Lung microvascular endothelial cell (primary cell): ENCODE data around the gene SLC35C1. TPM values are rescaled to one million over a fixed set of nuclear protein-coding genes. Genes with fewer than 3 reads are reported as not detected.
"Not testable (repeated sequence)": the region's sequence is repeated elsewhere in the genome, so short reads cannot be mapped to it uniquely, and the experiment has no call there.

Experiments used
- DNase-seq, 2 donors: peaks; one replicate each; pipeline versions ENCODE4 v3.0.0 to v3.0.0-alpha.2; 2010; ENCODE audit warnings: low read depth in 2 of 2
- total RNA-seq: library from RNA; depleted of rRNA; stranded (reverse); fragments of >200 nt; gene quantifications from 2 replicates; pipeline ENCODE4 v1.2.1, GENCODE V29; 2014

Gene SLC35C1
- total RNA-seq, 1 donor from 2014 or later: 7.7 TPM

GRCh38 chr11:45810431-45811108, 5.6 kb downstream of the SLC35C1 start:
- DNase-seq: no peak

- DNase-seq: no peak
Measured at GRCh38 chr11:45811109-45811435, 6.1 kb downstream of the SLC35C1 start.

- no peak for DNase-seq
Measured at GRCh38 chr11:45811571-45812290, 6.8 kb downstream of the SLC35C1 start.

GRCh38 chr11:45812581-45813548, 7.9 kb downstream of the SLC35C1 start:
- DNase-seq: no peak

- DNase-seq: peak in 1 of 2 donors; percentile 10
Measured at GRCh38 chr11:45815747-45816146, 10.8 kb downstream of the SLC35C1 start.

GRCh38 chr11:45816614-45817013, 11.7 kb downstream of the SLC35C1 start:
- peak in 1 of 2 donors; percentile 9 for DNase-seq

GRCh38 chr11:45817191-45817590, 12.2 kb downstream of the SLC35C1 start:
- no peak for DNase-seq

- DNase-seq: no peak
Measured at GRCh38 chr11:45818961-45819605, 14.1 kb downstream of the SLC35C1 start.

- DNase-seq: no peak
Measured at GRCh38 chr11:45820211-45820857, 15.4 kb downstream of the SLC35C1 start.

- DNase-seq: peak in 1 of 2 donors; percentile 26
Measured at GRCh38 chr11:45826492-45826891, 21.5 kb downstream of the SLC35C1 start.

GRCh38 chr11:45827123-45827522, 22.2 kb downstream of the SLC35C1 start:
- DNase-seq: no peak

GRCh38 chr11:45828996-45829395, 24.0 kb downstream of the SLC35C1 start:
- DNase-seq: no peak

- no peak for DNase-seq
Measured at GRCh38 chr11:45830596-45830995, 25.6 kb downstream of the SLC35C1 start.

GRCh38 chr11:45832811-45833441, 28.0 kb downstream of the SLC35C1 start:
- DNase-seq: no peak

- no peak for DNase-seq
Measured at GRCh38 chr11:45833761-45834160, 28.8 kb downstream of the SLC35C1 start.

- no peak for DNase-seq
Measured at GRCh38 chr11:45834298-45834756, 29.4 kb downstream of the SLC35C1 start.

- DNase-seq: no peak
Measured at GRCh38 chr11:45839204-45839603, 34.3 kb downstream of the SLC35C1 start.

- not testable (repeated sequence) for DNase-seq
Measured at GRCh38 chr11:45840251-45840650, 35.3 kb downstream of the SLC35C1 start.

- peak; percentile 89 to 92 for DNase-seq
Measured at GRCh38 chr11:45843158-45843924, 38.4 kb downstream of the SLC35C1 start.
